ENCODE data around the gene PBX4. TPM values are rescaled to one million over a fixed set of nuclear protein-coding genes. Genes with fewer than 3 reads are reported as not detected.

PBX4 gene
- total RNA-seq, 1 donor from 2014 or later = 56.1 TPM

DNA sequence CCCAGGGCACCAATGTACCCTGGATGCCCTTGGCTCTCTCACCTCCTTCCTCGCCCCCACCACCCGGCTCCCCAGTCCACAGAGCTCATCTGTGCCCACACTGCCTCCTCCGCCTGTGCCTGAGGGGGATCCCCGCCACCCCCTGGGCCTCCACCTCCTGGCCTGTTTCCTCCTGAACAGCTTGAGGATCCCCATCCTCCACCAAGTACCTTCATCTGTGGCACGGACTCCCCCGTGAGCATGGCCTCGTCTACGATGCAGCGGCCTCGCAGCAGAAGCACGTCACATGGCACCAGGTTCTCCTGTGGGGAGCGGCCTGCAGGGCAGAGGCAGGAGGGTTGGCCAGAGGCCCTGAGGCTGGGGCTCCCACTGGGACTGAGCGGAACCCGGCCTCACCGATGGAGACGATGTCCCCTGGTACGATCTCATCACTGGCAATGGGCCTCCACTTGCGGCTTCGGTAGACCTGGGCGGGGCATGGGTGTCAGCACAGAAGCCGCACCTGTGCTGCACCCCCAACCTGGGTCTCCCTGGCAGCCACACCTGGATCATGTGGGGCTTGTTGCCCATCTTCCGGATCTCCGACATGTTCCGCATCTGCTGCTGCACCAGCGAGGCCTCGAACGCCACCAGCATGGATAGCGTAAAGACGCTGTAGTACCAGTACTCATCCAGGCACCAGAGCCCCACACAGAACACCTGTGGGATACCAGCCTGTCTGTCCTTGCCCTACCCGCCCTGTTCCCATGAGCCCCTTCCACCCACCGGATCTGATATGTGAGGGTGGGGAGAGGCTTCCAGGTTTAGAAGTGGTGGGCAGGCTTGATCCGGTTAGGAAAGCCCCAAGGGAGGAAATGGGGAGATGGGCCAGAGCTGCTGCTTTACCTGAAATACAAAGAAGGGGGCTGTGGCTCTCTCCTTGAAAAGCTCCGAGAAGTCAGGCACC lies 38.2 kb upstream of the PBX4 start:
- Mint-ChIP-seq H3K27ac (ENCODE audit: unreplicated experiment) (peak overlapping the region; percentile 38), H3K36me3 (ENCODE audit: unreplicated experiment) (no peaks in the 10 kb centered on the region), H3K27me3 (ENCODE audit: unreplicated experiment) (peaks cover 12% of the 10 kb centered on the region), H3K4me3 (ENCODE audit: unreplicated experiment) (no peak overlapping the region), H3K4me1 (ENCODE audit: low read depth, unreplicated experiment) (peaks cover 7% of the 10 kb centered on the region), H3K9me3 (ENCODE audit: unreplicated experiment) (peaks cover 7% of the 10 kb centered on the region)
- TF ChIP-seq, protein P1, sequence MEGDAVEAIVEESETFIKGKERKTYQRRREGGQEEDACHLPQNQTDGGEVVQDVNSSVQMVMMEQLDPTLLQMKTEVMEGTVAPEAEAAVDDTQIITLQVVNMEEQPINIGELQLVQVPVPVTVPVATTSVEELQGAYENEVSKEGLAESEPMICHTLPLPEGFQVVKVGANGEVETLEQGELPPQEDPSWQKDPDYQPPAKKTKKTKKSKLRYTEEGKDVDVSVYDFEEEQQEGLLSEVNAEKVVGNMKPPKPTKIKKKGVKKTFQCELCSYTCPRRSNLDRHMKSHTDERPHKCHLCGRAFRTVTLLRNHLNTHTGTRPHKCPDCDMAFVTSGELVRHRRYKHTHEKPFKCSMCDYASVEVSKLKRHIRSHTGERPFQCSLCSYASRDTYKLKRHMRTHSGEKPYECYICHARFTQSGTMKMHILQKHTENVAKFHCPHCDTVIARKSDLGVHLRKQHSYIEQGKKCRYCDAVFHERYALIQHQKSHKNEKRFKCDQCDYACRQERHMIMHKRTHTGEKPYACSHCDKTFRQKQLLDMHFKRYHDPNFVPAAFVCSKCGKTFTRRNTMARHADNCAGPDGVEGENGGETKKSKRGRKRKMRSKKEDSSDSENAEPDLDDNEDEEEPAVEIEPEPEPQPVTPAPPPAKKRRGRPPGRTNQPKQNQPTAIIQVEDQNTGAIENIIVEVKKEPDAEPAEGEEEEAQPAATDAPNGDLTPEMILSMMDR (IDR thresholded peaks at IDR 0.05; ENCODE audit: partially characterized antibody, unreplicated experiment) = no peak
- DNase-seq = no peak

DNA sequence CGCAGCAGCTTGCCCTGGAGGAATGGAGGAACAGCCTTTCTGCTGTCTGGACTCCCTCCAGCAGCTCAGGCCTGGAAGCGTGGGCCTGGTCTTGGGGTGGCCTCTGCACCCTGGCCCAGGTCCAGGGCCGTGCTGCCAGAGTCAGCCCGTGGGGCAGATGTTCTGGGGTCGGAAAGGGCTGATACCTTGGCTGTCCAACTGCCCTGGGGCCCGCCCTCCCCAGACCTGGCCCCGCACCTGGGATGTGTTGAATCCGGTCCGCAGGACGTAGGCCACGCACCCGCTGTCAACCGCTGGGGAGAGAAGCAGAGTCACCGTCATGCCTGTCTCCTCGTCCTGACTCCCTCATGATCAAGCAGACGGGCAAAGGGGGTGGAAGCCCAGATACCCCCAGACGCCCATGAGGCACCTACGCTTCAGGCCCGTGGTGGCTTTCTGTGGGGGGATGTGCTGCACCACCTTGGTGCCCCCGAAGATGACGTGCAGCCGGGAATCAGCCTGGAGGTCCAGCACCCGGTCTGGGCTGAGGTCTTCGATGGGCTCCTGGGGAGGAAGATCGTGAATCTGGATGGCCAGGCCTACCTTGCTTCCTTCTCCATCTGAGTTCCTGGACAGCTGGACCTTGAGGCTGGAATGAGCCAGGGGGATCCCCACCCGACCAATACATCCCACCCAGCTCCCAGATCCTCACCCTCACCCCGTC lies 37.3 kb upstream of the PBX4 start:
- peaks cover 6% of the 10 kb centered on the region for H3K27me3 Mint-ChIP-seq (ENCODE audit: unreplicated experiment)
- no peaks in the 10 kb centered on the region for H3K4me1 Mint-ChIP-seq (ENCODE audit: low read depth, unreplicated experiment)
- TF ChIP-seq, protein P1 (IDR thresholded peaks at IDR 0.05; ENCODE audit: partially characterized antibody, unreplicated experiment) = no peak
- no peaks in the 10 kb centered on the region for H3K36me3 Mint-ChIP-seq (ENCODE audit: unreplicated experiment)
- H3K4me3 Mint-ChIP-seq (ENCODE audit: unreplicated experiment) = no peak overlapping the region
- H3K27ac Mint-ChIP-seq (ENCODE audit: unreplicated experiment) = no peak overlapping the region
- peaks cover 7% of the 10 kb centered on the region for H3K9me3 Mint-ChIP-seq (ENCODE audit: unreplicated experiment)
- DNase-seq = no peak

DNA sequence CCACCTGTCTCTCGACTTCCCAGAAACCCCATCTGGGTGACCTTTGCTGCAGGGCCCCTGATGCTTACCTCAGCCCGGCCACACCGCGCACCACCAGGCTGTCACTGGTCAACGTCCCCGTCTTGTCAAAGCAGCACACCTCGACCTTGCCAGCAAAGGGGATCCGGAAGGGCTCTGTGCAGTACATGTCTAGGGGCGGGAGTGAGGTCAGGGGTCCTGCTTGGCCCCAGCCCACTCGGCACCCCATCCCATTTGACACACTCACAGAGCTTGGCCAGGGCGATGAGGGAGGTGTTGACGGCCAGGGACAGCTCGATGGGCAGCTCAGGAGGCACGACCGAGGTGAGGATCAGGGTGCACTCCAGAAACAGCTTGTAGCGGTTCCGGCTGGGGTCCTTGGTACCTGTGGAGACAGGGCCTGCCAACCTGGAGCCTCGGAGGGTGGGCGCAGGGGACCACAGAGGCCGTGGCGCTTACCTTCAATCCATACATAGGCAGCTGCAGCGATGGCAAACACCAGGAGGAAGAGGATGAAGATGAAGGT lies 36.6 kb upstream of the PBX4 start:
- H3K27me3 Mint-ChIP-seq (ENCODE audit: unreplicated experiment) = peaks cover 6% of the 10 kb centered on the region
- TF ChIP-seq, protein P1 (IDR thresholded peaks at IDR 0.05; ENCODE audit: partially characterized antibody, unreplicated experiment) = no peak
- no peak overlapping the region for H3K27ac Mint-ChIP-seq (ENCODE audit: unreplicated experiment)
- no peaks in the 10 kb centered on the region for H3K36me3 Mint-ChIP-seq (ENCODE audit: unreplicated experiment)
- no peak overlapping the region for H3K4me3 Mint-ChIP-seq (ENCODE audit: unreplicated experiment)
- DNase-seq = no peak
- peaks cover 7% of the 10 kb centered on the region for H3K9me3 Mint-ChIP-seq (ENCODE audit: unreplicated experiment)
- no peaks in the 10 kb centered on the region for H3K4me1 Mint-ChIP-seq (ENCODE audit: low read depth, unreplicated experiment)

DNA sequence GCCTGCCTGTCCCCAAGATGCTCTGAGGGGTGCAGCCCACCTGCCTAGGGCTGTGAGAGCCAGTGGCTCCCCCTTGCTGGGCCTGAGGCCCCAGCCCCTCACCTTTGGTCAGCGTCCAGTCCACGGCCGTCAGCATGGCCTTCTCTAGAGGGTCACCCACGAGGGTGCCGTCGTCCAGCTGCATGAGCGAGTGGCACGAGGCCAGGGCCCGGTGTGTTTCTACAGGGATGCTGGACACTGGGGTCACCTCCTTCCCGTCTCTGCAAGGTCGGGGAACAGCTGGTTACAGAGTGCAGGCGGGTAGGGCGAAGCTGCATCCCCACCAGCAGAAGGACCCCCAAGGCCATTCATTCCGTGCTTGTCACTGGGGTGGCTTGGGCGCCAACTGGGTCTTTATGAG lies 36.0 kb upstream of the PBX4 start:
- Mint-ChIP-seq H3K27me3 (ENCODE audit: unreplicated experiment) (peaks cover 6% of the 10 kb centered on the region), H3K9me3 (ENCODE audit: unreplicated experiment) (peaks cover 7% of the 10 kb centered on the region), H3K4me3 (ENCODE audit: unreplicated experiment) (no peak overlapping the region), H3K27ac (ENCODE audit: unreplicated experiment) (no peak overlapping the region), H3K4me1 (ENCODE audit: low read depth, unreplicated experiment) (no peaks in the 10 kb centered on the region), H3K36me3 (ENCODE audit: unreplicated experiment) (no peaks in the 10 kb centered on the region)
- DNase-seq = no peak
- TF ChIP-seq, protein P1 (IDR thresholded peaks at IDR 0.05; ENCODE audit: partially characterized antibody, unreplicated experiment) = no peak
